Spleen (tissue), 7 donors: ENCODE data around the gene CACNA1D.

Experiments
- CTCF ChIP-seq, 11 experiments: fragments of 200-600 bp in 7 of 11; fragments of 450-650 bp in 4 of 11; sonication (generic) in 4 of 11; IDR thresholded peaks in 8 of 11; conservative IDR thresholded peaks in 3 of 11; 1 replicate in 7 of 11; 2 replicates in 4 of 11; pipeline versions ENCODE4 v1.4.0 to v1.8.0; 2016 to 2021; ENCODE audit warnings: antibody characterized with exemption in 11 of 11, inconsistent platforms in 4 of 11, mild to moderate bottlenecking in 1 of 11
- POLR2A ChIP-seq, 3 donors: fragments of 450-650 bp; IDR thresholded peaks; one replicate each; pipeline ENCODE4 v1.5.1; 2017; ENCODE audit warnings: antibody characterized with exemption in 3 of 3, mild to moderate bottlenecking in 1 of 3
- donor health status: DM: no; HTN: no; CAD: no; lungs with moderate emphysema.
- donor health status: DM: no; HTN: no; CAD: no.
- donor health status: DM: no; HTN: no; CAD: no.

- TF ChIP-seq CTCF (IDR thresholded peaks at IDR 0.05 in 8 of 11, conservative IDR thresholded peaks at IDR 0.05 in 3 of 11) (no peak), POLR2A (IDR thresholded peaks at IDR 0.05) (no peak)
These were observed 37.3 kb upstream of the CACNA1D start for GRCh38 chr3:53457068-53457467.
